ENCODE measurements around the gene CCNL2.
A peak's percentile ranks its signal among the peaks of the same experiment; 100 is the strongest.

The CCNL2 gene

GRCh38 chr1:1421907-1422464 is 22.9 kb upstream of the CCNL2 start:
- TF ChIP-seq CTCF (IDR thresholded peaks at IDR 0.05; ENCODE audit: low read depth, low read length) = no peak
- TF ChIP-seq EZH2phosphoT487 (IDR thresholded peaks at IDR 0.05; ENCODE audit: low read depth) = no peak
- no peak overlapping the region for H3K9ac ChIP-seq (ENCODE audit: low read length)
- no peak overlapping the region for H3K27ac ChIP-seq (ENCODE audit: low read length)
- H3K4me1 ChIP-seq (ENCODE audit: low read length) = peaks cover 28% of the 10 kb centered on the region
- H3K9me3 ChIP-seq (ENCODE audit: insufficient read depth, low read length) = no peaks in the 10 kb centered on the region
- no peaks in the 10 kb centered on the region for H3K27me3 ChIP-seq (ENCODE audit: low read depth, low read length)
- H3K79me2 ChIP-seq (ENCODE audit: low read length) = no peaks in the 10 kb centered on the region
- H3K4me3 ChIP-seq (ENCODE audit: low read length) = no peak overlapping the region
- H3K4me2 ChIP-seq (ENCODE audit: low read length) = no peak overlapping the region
- H3K36me3 ChIP-seq (replicated peaks; ENCODE audit: low read depth, low read length) = no peaks in the 10 kb centered on the region
- no peaks in the 10 kb centered on the region for H4K20me1 ChIP-seq (ENCODE audit: insufficient read depth, low read length)
- H2AFZ ChIP-seq (ENCODE audit: low read depth, low read length) = peak overlapping the region; percentile 46; the same call in 1 of the 2 replicates

GRCh38 chr1:1421147-1421906 is 22.2 kb upstream of the CCNL2 start, which contains the start of gene ANKRD65:
Gene ANKRD65, minus strand, starts transcription at chr1:1421276. Its CDS starts 271 bp downstream, at chr1:1421005.
- no peaks in the 10 kb centered on the region for H4K20me1 ChIP-seq (ENCODE audit: insufficient read depth, low read length)
- H3K4me3 ChIP-seq (ENCODE audit: low read length) = no peak within 1 kb of the TSS
- peaks cover 28% of the 10 kb centered on the region for H3K4me1 ChIP-seq (ENCODE audit: low read length)
- no peaks in the 10 kb centered on the region for H3K79me2 ChIP-seq (ENCODE audit: low read length)
- H2AFZ ChIP-seq (ENCODE audit: low read depth, low read length) = peak within 1 kb of the TSS; percentile 46; the same call in 1 of the 2 replicates
- H3K27me3 ChIP-seq (ENCODE audit: low read depth, low read length) = no peaks in the 10 kb centered on the region
- no peak within 1 kb of the TSS for H3K9ac ChIP-seq (ENCODE audit: low read length)
- no peak within 1 kb of the TSS for H3K27ac ChIP-seq (ENCODE audit: low read length)
- H3K36me3 ChIP-seq (replicated peaks; ENCODE audit: low read depth, low read length) = no peaks in the 10 kb centered on the region
- no peaks in the 10 kb centered on the region for H3K9me3 ChIP-seq (ENCODE audit: insufficient read depth, low read length)
- no peak within 1 kb of the TSS for H3K4me2 ChIP-seq (ENCODE audit: low read length)
- no peak for TF ChIP-seq EZH2phosphoT487 (IDR thresholded peaks at IDR 0.05; ENCODE audit: low read depth)
- TF ChIP-seq CTCF (IDR thresholded peaks at IDR 0.05; ENCODE audit: low read depth, low read length) = no peak

GRCh38 chr1:1420654-1421141 is 21.6 kb upstream of the CCNL2 start:
- H3K27ac ChIP-seq (ENCODE audit: low read length) = no peak overlapping the region
- peaks cover 28% of the 10 kb centered on the region for H3K4me1 ChIP-seq (ENCODE audit: low read length)

More at GRCh38 chr1:1420654-1421141, 21.6 kb upstream of the CCNL2 start:
- H3K9ac ChIP-seq (ENCODE audit: low read length) = no peak overlapping the region
- TF ChIP-seq CTCF (IDR thresholded peaks at IDR 0.05; ENCODE audit: low read depth, low read length) (no peak), EZH2phosphoT487 (IDR thresholded peaks at IDR 0.05; ENCODE audit: low read depth) (no peak)
- H3K36me3 ChIP-seq (replicated peaks; ENCODE audit: low read depth, low read length) = no peaks in the 10 kb centered on the region
- H3K9me3 ChIP-seq (ENCODE audit: insufficient read depth, low read length) = no peaks in the 10 kb centered on the region
- H3K4me2 ChIP-seq (ENCODE audit: low read length) = no peak overlapping the region
- no peaks in the 10 kb centered on the region for H4K20me1 ChIP-seq (ENCODE audit: insufficient read depth, low read length)
- H3K4me3 ChIP-seq (ENCODE audit: low read length) = no peak overlapping the region
- no peaks in the 10 kb centered on the region for H3K79me2 ChIP-seq (ENCODE audit: low read length)
- peak overlapping the region; percentile 40; the same call in 1 of the 2 replicates for H2AFZ ChIP-seq (ENCODE audit: low read depth, low read length)
- no peaks in the 10 kb centered on the region for H3K27me3 ChIP-seq (ENCODE audit: low read depth, low read length)
